Liver (tissue), 9 donors: ENCODE results near the gene TUBB2A. TPM values are rescaled to one million over a fixed set of nuclear protein-coding genes. Genes with fewer than 3 reads are reported as not detected.

Experiments
- DNase-seq: peaks from one replicate; pipeline ENCODE4 v3.0.0-alpha.2; 2017; ENCODE audit warnings: low spot score
- H3K27ac ChIP-seq, 2 donors: one replicate each; pipeline ENCODE4 v1.7.0; 2013; ENCODE audit warnings: inconsistent platforms in 2 of 2, low read length in 2 of 2, control low read depth in 1 of 2, low read depth in 1 of 2, mild to moderate bottlenecking in 1 of 2
- H3K27me3 ChIP-seq, 4 donors: one replicate each; pipeline versions ENCODE4 v1.6.1 to v1.7.0; 2013; ENCODE audit warnings: low read length in 3 of 4, inconsistent platforms in 1 of 4, mild to moderate bottlenecking in 1 of 4, moderate library complexity in 1 of 4; ENCODE audit not compliant: control insufficient read depth in 4 of 4, insufficient read depth in 4 of 4
- H3K36me3 ChIP-seq, 4 donors: one replicate each; pipeline versions ENCODE4 v1.6.1 to v1.7.0; 2013; ENCODE audit warnings: low read length in 3 of 4, mild to moderate bottlenecking in 3 of 4, low read depth in 1 of 4, moderate library complexity in 1 of 4; ENCODE audit not compliant: control insufficient read depth in 4 of 4, insufficient read depth in 3 of 4
- H3K4me1 ChIP-seq, 4 donors: one replicate each; pipeline versions ENCODE4 v1.6.1 to v1.7.0; 2013; ENCODE audit warnings: low read length in 3 of 4, mild to moderate bottlenecking in 3 of 4, moderate library complexity in 1 of 4; ENCODE audit not compliant: control insufficient read depth in 4 of 4, insufficient read depth in 4 of 4
- H3K4me3 ChIP-seq, 3 donors: one replicate each; pipeline versions ENCODE4 v1.6.1 to v1.7.0; 2013; ENCODE audit warnings: low read length in 3 of 3, control low read depth in 1 of 3, low read depth in 1 of 3, mild to moderate bottlenecking in 1 of 3
- H3K9ac ChIP-seq, 2 donors: one replicate each; pipeline ENCODE4 v1.7.0; 2013; ENCODE audit warnings: low read length in 2 of 2, mild to moderate bottlenecking in 2 of 2, moderate library complexity in 2 of 2, control low read depth in 1 of 2, low read depth in 1 of 2
- H3K9me3 ChIP-seq, 4 donors: one replicate each; pipeline versions ENCODE4 v1.6.1 to v1.7.0; 2013; ENCODE audit warnings: low read length in 3 of 4; ENCODE audit not compliant: control insufficient read depth in 4 of 4
- ATF3 ChIP-seq: IDR thresholded peaks from 2 replicates; pipeline ENCODE4 v1.6.1; 2016; ENCODE audit warnings: antibody characterized with exemption
- CTCF ChIP-seq: fragments of 150-350 bp; IDR thresholded peaks from 2 replicates; pipeline ENCODE4 v1.5.1; 2017; ENCODE audit warnings: improper control_type of control experiment, low read depth, low read length; ENCODE audit not compliant: missing input control
- EGR1 ChIP-seq, 2 donors: IDR thresholded peaks; 2 replicates each; pipeline ENCODE4 v1.6.1; 2016 to 2018; ENCODE audit warnings: antibody characterized with exemption in 2 of 2, low read depth in 2 of 2
- FOXA1 ChIP-seq: IDR thresholded peaks from 2 replicates; pipeline ENCODE4 v1.6.1; 2016; ENCODE audit warnings: antibody characterized with exemption
- FOXA2 ChIP-seq: IDR thresholded peaks from 2 replicates; pipeline ENCODE4 v1.6.1; 2016; ENCODE audit warnings: antibody characterized with exemption
- GABPA ChIP-seq, 2 donors: IDR thresholded peaks in 1 of 2; conservative IDR thresholded peaks in 1 of 2; 2 replicates each; pipeline ENCODE4 v1.6.1; 2016; ENCODE audit warnings: antibody characterized with exemption in 2 of 2, mild to moderate bottlenecking in 1 of 2, moderate library complexity in 1 of 2
- HNF4A ChIP-seq, 2 donors: conservative IDR thresholded peaks; 2 replicates each; pipeline ENCODE4 v1.6.1; 2016; ENCODE audit warnings: antibody characterized with exemption in 2 of 2, mild to moderate bottlenecking in 2 of 2
- HNF4G ChIP-seq: IDR thresholded peaks from 2 replicates; pipeline ENCODE4 v1.6.1; 2016; ENCODE audit warnings: antibody characterized with exemption
- JUND ChIP-seq, 2 donors: IDR thresholded peaks; 2 replicates each; pipeline ENCODE4 v1.6.1; 2016; ENCODE audit warnings: antibody characterized with exemption in 2 of 2
- MAX ChIP-seq: IDR thresholded peaks from 2 replicates; pipeline ENCODE4 v1.6.1; 2016; ENCODE audit warnings: antibody characterized with exemption
- NR2F2 ChIP-seq: IDR thresholded peaks from 2 replicates; pipeline ENCODE4 v1.6.1; 2016; ENCODE audit warnings: antibody characterized with exemption
- RAD21 ChIP-seq, 2 donors: IDR thresholded peaks; 2 replicates each; pipeline ENCODE4 v1.6.1; 2016; ENCODE audit warnings: antibody characterized with exemption in 2 of 2, mild to moderate bottlenecking in 2 of 2
- REST ChIP-seq: IDR thresholded peaks from 2 replicates; pipeline ENCODE4 v1.6.1; 2016; ENCODE audit warnings: antibody characterized with exemption, mild to moderate bottlenecking
- RXRA ChIP-seq, 2 donors: IDR thresholded peaks; 2 replicates each; pipeline ENCODE4 v1.6.1; 2017 to 2018; ENCODE audit warnings: antibody characterized with exemption in 2 of 2, mild to moderate bottlenecking in 1 of 2
- SP1 ChIP-seq: IDR thresholded peaks from 2 replicates; pipeline ENCODE4 v1.6.1; 2018; ENCODE audit warnings: antibody characterized with exemption, mild to moderate bottlenecking
- TAF1 ChIP-seq: conservative IDR thresholded peaks from 2 replicates; pipeline ENCODE4 v1.6.1; 2016; ENCODE audit warnings: antibody characterized with exemption, mild to moderate bottlenecking
- YY1 ChIP-seq: IDR thresholded peaks from 2 replicates; pipeline ENCODE4 v1.6.1; 2016; ENCODE audit warnings: antibody characterized with exemption, mild to moderate bottlenecking
- ZBTB33 ChIP-seq: IDR thresholded peaks from 2 replicates; pipeline ENCODE4 v1.6.1; 2016; ENCODE audit warnings: antibody characterized with exemption
- WGBS: extraction: QIAGEN DNeasy Blood & Tissue Kit; methylation state at CpG from one replicate; pipeline ENCODE4 v1.1.7; 2013; 5-methylcytosine and 5-hydroxymethylcytosine counted together
- polyA plus RNA-seq, 2 donors: library from polyadenylated mRNA; stranded (reverse) in 1 of 2; unstranded in 1 of 2; fragments of 200-250 nt in 1 of 2; fragments of >200 nt in 1 of 2; fragmentation: Nextera tagmentation in 1 of 2; extraction: Ambion mirVana in 1 of 2; gene quantifications; one replicate each; pipeline versions ENCODE4 v1.2.1 to v1.2.3, GENCODE V29; 2013 to 2015
- total RNA-seq, 2 donors: library from RNA; depleted of rRNA; stranded (reverse); fragments of >200 nt; gene quantifications; one replicate each; pipeline ENCODE4 v1.2.3, GENCODE V29; 2014
- donor health status: healthy.
- donor health status: healthy.
- donor health status: healthy.
- donor health status: healthy.
- donor health status: healthy.

Gene TUBB2A
- total and polyA plus RNA-seq, 4 donors, result 53.5 to 94.8 (median 88.1) TPM

GRCh38 chr6:3188262-3188661 lies 30.9 kb upstream of the TUBB2A start:
- no peaks in the 10 kb centered on the region for H3K9me3 ChIP-seq
- 88% methylated on average over 7 of the region's 7 CpGs for WGBS
- H3K4me1 ChIP-seq, result no peaks in the 10 kb centered on the region
- no peak overlapping the region for H3K9ac ChIP-seq
- TF ChIP-seq RAD21 (IDR thresholded peaks at IDR 0.05) (no peak), HNF4G (no peak), ZBTB33 (no peak), TAF1 (no peak), SP1 (no peak), ATF3 (no peak), REST (no peak), YY1 (no peak), GABPA (IDR thresholded peaks at IDR 0.05 in 1 of 2, conservative IDR thresholded peaks at IDR 0.05 in 1 of 2) (no peak), JUND (IDR thresholded peaks at IDR 0.05) (no peak), NR2F2 (no peak), HNF4A (conservative IDR thresholded peaks at IDR 0.05) (no peak), FOXA2 (no peak), MAX (no peak), EGR1 (IDR thresholded peaks at IDR 0.05; ENCODE audit: low read depth in 2 of 2) (no peak), CTCF (no peak), FOXA1 (no peak), RXRA (IDR thresholded peaks at IDR 0.05) (no peak)
- no peak overlapping the region for H3K4me3 ChIP-seq
- no peaks in the 10 kb centered on the region for H3K36me3 ChIP-seq
- H3K27ac ChIP-seq, result no peak overlapping the region
- peaks cover 0 to 2% (median 0%) of the 10 kb centered on the region in 4 donors for H3K27me3 ChIP-seq
- no peak for DNase-seq
